ENCODE data around the gene ACOX1.

ACOX1 gene

GRCh38 chr17:75940727-75941441, 38.1 kb downstream of the ACOX1 start, which contains the start of gene FBF1:
Gene FBF1 (minus strand): TSS chr17:75941042. CDS start chr17:75938149, 2,893 bp downstream.
- in situ Hi-C loops (cut with HindIII; ENCODE audit: low sequenced_read_pairs), result no loop called here
- no peak for TF ChIP-seq CTCF (IDR thresholded peaks at IDR 0.05; ENCODE audit: low read depth, low read length, missing control alignments)
- H3K4me3 ChIP-seq (ENCODE audit: low read depth, low read length), result peak within 1 kb of the TSS; percentile 76
- peak; percentile 64 for DNase-seq (ENCODE audit: low read depth)

GRCh38 chr17:75937652-75938051, 41.3 kb downstream of the ACOX1 start:
- no peak for DNase-seq (ENCODE audit: low read depth)
- H3K4me3 ChIP-seq (ENCODE audit: low read depth, low read length), result no peak overlapping the region
- in situ Hi-C loops (cut with HindIII; ENCODE audit: low sequenced_read_pairs), result no loop called here
- TF ChIP-seq CTCF (IDR thresholded peaks at IDR 0.05; ENCODE audit: low read depth, low read length, missing control alignments), result no peak

- no peak overlapping the region for H3K4me3 ChIP-seq (ENCODE audit: low read depth, low read length)
- no peak for TF ChIP-seq CTCF (IDR thresholded peaks at IDR 0.05; ENCODE audit: low read depth, low read length, missing control alignments)
- DNase-seq (ENCODE audit: low read depth), result no peak
- in situ Hi-C loops (cut with HindIII; ENCODE audit: low sequenced_read_pairs), result no loop called here
Measured at GRCh38 chr17:75933808-75934207, 45.2 kb downstream of the ACOX1 start.

- H3K4me3 ChIP-seq (ENCODE audit: low read depth, low read length), result no peak overlapping the region
- TF ChIP-seq CTCF (IDR thresholded peaks at IDR 0.05; ENCODE audit: low read depth, low read length, missing control alignments), result no peak
- DNase-seq (ENCODE audit: low read depth), result no peak
- in situ Hi-C loops (cut with HindIII; ENCODE audit: low sequenced_read_pairs), result no loop called here
Measured at GRCh38 chr17:75932852-75933251, 46.1 kb downstream of the ACOX1 start.

GRCh38 chr17:75931062-75931461, 47.9 kb downstream of the ACOX1 start:
- no peak for DNase-seq (ENCODE audit: low read depth)
- no peak for TF ChIP-seq CTCF (IDR thresholded peaks at IDR 0.05; ENCODE audit: low read depth, low read length, missing control alignments)
- no peak overlapping the region for H3K4me3 ChIP-seq (ENCODE audit: low read depth, low read length)
- in situ Hi-C loops (cut with HindIII; ENCODE audit: low sequenced_read_pairs), result no loop called here

GRCh38 chr17:75927286-75927922, 51.6 kb downstream of the ACOX1 start:
- no peak for TF ChIP-seq CTCF (IDR thresholded peaks at IDR 0.05; ENCODE audit: low read depth, low read length, missing control alignments)
- in situ Hi-C loops (cut with HindIII; ENCODE audit: low sequenced_read_pairs), result no loop called here
- H3K4me3 ChIP-seq (ENCODE audit: low read depth, low read length), result no peak overlapping the region
- no peak for DNase-seq (ENCODE audit: low read depth)

All from astrocyte of the cerebellum (primary cell).